ENCODE measurements around the gene KLF16. TPM values are rescaled to one million over a fixed set of nuclear protein-coding genes. Genes with fewer than 3 reads are reported as not detected.

KLF16 gene
- total RNA-seq, 2 experiments from 2014 or later = 21.5 to 21.8 TPM

GRCh38 chr19:1811472-1811894 lies 51.9 kb downstream of the KLF16 start:
- H3K36me3 Mint-ChIP-seq = no peaks in the 10 kb centered on the region
- H3K27ac Mint-ChIP-seq = peak overlapping the region; percentile 85
- H3K4me3 Mint-ChIP-seq = peak overlapping the region; percentile 97
- peaks cover 13% of the 10 kb centered on the region for H3K4me1 Mint-ChIP-seq
- H3K9me3 Mint-ChIP-seq = no peaks in the 10 kb centered on the region
- no peaks in the 10 kb centered on the region for H3K27me3 Mint-ChIP-seq
- DNase-seq (peak; percentile 53), ATAC-seq (ENCODE audit: low read depth) (no peak)
- POLR2A ChIA-PET = interaction anchor here (1.1 to 1.6 kb wide), 2 partner anchors 206 to 218 kb away, joined by 3 read pairs; partner anchors contain the start of gene UQCR11

DNA sequence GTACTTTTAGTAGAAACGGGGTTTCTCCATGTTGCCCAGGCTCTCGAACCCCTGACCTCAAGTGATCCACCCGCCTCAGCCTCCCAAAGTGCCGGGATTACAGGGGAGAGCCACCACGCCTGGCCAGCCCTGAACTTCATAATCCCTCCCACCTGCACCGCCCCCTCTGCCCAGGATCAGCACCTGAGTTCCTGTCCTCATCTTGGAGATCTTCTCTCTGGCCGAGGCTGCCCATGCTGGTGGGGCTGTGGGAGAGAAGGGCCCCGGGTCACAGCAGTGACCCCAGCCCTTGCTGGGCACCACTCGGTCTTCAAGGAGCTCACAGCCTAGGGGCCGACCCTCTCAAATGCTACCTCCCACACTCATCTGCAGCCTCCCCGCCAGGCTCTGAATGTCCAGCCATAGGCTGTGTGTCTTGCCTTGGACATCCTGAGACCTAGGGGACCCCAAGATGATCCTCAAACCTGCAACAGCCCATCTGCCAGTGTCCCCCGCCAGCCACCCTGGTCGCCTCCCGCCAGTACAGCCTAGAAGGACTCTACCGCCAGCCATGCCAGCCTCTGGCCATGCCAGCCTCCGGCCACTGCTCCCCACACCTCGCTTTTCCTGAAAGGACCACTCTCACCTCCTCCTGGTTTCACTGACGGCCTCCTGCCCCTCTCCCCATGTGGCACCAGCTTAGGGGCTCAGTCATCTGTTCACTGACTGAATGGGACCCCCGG lies 52.8 kb downstream of the KLF16 start:
- POLR2A ChIA-PET = interaction anchor here (0.6 to 1.6 kb wide), 3 partner anchors 205 to 265 kb away, joined by 3 to 5 read pairs (median 3); partner anchors contain the start of gene UQCR11
- Mint-ChIP-seq H3K4me3 (peak overlapping the region; percentile 35), H3K4me1 (peaks cover 13% of the 10 kb centered on the region), H3K27me3 (no peaks in the 10 kb centered on the region), H3K27ac (no peak overlapping the region), H3K9me3 (no peaks in the 10 kb centered on the region), H3K36me3 (no peaks in the 10 kb centered on the region)
- ATAC-seq (ENCODE audit: low read depth) (no peak), DNase-seq (no peak)

DNA sequence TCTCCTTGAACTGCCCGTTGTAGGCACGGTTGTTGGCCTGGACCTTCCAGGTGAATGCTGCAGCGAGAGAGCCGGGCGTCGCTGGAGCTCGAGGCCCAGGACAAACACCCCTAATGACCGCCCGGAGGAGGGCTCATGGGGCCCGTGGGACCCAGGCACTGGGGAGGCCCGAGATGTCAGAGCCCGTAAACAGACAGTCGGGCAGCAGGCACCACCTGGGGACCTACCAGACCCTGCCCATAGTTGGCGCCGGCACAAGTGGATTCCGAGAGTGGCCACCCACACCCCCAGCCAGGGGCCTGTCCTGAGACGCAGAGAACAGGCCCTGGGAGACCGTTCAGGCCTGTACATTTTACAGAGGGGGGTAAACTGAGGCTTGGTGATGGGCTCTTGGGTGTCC lies 53.7 kb downstream of the KLF16 start:
- Mint-ChIP-seq H3K36me3 (no peaks in the 10 kb centered on the region), H3K4me1 (peaks cover 11% of the 10 kb centered on the region), H3K27ac (no peak overlapping the region), H3K9me3 (no peaks in the 10 kb centered on the region), H3K27me3 (no peaks in the 10 kb centered on the region), H3K4me3 (no peak overlapping the region)
- DNase-seq (no peak), ATAC-seq (ENCODE audit: low read depth) (no peak)
- POLR2A ChIA-PET = no interaction called here

DNA sequence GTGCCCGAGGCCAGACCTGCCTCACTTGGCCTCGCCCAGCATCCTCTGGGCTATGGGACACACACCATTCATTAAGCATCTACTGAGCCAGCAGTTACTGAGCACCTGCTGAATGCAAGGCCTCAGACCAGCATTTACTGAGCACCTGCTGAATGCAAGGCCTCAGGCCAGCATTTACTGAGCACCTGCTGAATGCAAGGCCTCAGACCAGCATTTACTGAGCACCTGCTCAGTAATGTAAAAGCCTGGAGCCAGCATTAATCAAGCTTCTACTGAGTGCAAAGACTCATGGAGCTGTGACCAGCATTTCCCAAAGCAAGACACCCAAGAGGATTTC lies 55.0 kb downstream of the KLF16 start:
- POLR2A ChIA-PET = no interaction called here
- Mint-ChIP-seq H3K4me1 (peaks cover 10% of the 10 kb centered on the region), H3K4me3 (no peak overlapping the region), H3K27ac (no peak overlapping the region), H3K9me3 (no peaks in the 10 kb centered on the region), H3K36me3 (peaks cover 2% of the 10 kb centered on the region), H3K27me3 (no peaks in the 10 kb centered on the region)
- no peak for DNase-seq
- no peak for ATAC-seq (ENCODE audit: low read depth)

DNA sequence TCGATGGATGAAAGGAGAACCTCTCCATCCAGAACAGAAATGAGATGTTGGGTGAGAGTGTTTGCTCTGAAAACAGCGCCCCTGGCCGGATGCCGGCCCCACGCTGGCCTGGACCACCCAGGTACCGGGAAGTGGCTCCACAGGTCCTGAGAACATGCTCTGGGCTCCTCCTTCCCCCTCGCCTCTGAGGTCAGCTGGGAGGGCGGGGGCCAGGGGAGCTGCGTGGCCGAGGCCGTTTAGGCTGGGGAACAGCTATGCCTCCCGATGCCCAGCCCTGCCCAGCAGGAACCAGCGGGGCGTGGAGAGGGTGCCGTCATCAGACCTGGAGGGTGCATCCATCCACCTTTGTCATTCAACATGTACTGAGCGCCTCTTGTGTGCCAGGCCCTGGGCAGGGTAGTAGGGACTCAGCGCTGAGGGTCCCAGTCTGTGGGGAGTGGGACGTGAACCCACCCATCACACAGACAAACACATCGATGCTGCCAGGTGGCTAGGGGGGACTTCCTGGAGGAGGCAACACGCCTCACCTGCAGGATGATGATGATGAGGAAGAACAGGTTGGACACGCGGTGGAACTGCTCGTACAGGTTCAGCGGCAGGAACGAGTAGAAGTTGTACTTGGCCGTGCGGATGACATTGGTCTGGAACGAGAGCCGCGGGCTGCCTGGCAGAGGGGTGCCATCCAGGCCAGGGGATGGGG lies 55.5 kb downstream of the KLF16 start:
- no peak overlapping the region for H3K4me3 Mint-ChIP-seq
- no peak for ATAC-seq (ENCODE audit: low read depth)
- H3K9me3 Mint-ChIP-seq = no peaks in the 10 kb centered on the region
- H3K36me3 Mint-ChIP-seq = peaks cover 4% of the 10 kb centered on the region
- DNase-seq = no peak
- no peaks in the 10 kb centered on the region for H3K27me3 Mint-ChIP-seq
- H3K4me1 Mint-ChIP-seq = peaks cover 6% of the 10 kb centered on the region
- POLR2A ChIA-PET = no interaction called here
- H3K27ac Mint-ChIP-seq = no peak overlapping the region

DNA sequence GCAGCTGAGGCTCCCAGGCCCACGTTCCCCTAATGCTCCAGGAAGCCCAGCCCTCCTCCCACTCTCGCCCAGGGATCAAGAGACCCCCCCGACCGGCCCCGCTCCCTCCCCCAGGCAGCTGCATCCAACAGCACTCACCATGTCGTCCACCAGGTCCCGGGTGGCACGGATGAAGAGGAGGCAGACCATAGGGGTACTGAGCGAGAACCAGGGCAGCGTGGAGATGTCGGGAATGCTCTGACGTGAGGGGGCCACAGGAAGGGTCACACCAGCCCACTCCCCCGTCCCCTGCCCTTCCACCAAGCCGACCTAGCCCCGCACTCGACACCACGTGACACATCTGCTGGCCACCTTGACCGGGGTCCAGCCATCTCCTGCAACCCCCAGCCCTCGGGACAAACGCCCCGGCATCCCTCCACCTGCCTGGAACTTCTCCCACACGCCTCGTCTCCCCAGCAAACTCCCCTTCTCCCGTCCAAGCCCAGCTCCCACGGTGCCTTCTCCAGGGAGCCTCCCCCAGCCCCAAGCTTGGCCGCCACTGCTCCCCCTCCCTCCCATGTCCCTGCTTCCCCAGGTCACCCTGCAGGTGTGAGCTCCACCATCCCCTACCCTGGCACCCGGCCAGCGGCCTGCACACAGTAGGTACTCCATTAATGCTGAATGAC lies 56.2 kb downstream of the KLF16 start:
- Mint-ChIP-seq H3K27me3 (no peaks in the 10 kb centered on the region), H3K36me3 (peaks cover 5% of the 10 kb centered on the region), H3K27ac (no peak overlapping the region), H3K4me3 (no peak overlapping the region), H3K9me3 (no peaks in the 10 kb centered on the region), H3K4me1 (peaks cover 3% of the 10 kb centered on the region)
- POLR2A ChIA-PET = no interaction called here
- ATAC-seq (ENCODE audit: low read depth) (no peak), DNase-seq (no peak)

- no peak overlapping the region for H3K4me3 Mint-ChIP-seq
- H3K36me3 Mint-ChIP-seq = peaks cover 5% of the 10 kb centered on the region
- no peaks in the 10 kb centered on the region for H3K9me3 Mint-ChIP-seq
- no peaks in the 10 kb centered on the region for H3K27me3 Mint-ChIP-seq
- DNase-seq (no peak), ATAC-seq (ENCODE audit: low read depth) (no peak)
- POLR2A ChIA-PET = no interaction called here
- peaks cover 1% of the 10 kb centered on the region for H3K4me1 Mint-ChIP-seq
- H3K27ac Mint-ChIP-seq = no peak overlapping the region
Observed at GRCh38 chr19:1806184-1807029, 57.0 kb downstream of the KLF16 start.

DNA sequence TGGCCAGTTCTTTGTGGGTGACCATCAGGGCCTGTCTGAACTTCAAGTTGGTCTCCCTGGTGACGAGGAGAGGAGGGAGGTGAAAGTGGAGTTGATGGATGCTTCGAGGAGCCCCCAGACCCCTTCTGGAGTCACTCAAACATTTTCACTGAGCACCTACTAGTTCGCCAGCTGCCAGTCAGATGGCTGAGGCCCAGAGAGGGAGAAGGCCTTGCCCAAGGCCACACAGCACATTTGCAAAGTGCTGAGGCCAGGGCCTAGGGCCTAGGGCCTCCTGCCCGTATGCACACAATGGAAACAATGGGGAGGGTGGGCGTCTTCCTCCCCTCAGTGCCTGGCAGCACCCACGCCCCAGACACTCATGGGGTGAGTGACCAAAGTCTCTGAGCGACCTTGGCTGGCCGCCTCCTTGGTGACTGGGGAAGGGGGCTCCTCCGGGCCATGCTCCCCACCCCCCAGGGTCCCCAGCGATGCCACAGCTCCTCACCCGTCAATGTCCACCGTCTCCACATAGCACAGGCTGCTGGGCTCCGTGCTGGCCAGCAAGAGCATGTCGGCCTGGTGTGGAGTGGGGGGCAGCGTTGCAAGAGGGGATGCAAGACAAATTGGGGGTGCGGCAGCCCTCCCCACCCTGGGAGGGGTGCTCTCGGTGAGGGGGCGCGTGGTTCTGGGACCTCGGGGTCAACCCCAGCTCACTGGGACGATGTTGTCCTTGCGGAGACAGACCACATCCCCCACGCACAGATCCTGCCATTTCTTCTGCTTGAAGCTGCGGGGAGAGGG lies 57.8 kb downstream of the KLF16 start:
- H3K9me3 Mint-ChIP-seq = no peaks in the 10 kb centered on the region
- POLR2A ChIA-PET = no interaction called here
- H3K27me3 Mint-ChIP-seq = no peaks in the 10 kb centered on the region
- H3K4me1 Mint-ChIP-seq = no peaks in the 10 kb centered on the region
- H3K27ac Mint-ChIP-seq = no peak overlapping the region
- no peak for ATAC-seq (ENCODE audit: low read depth)
- peaks cover 5% of the 10 kb centered on the region for H3K36me3 Mint-ChIP-seq
- no peak overlapping the region for H3K4me3 Mint-ChIP-seq
- no peak for DNase-seq

- Mint-ChIP-seq H3K9me3 (no peaks in the 10 kb centered on the region), H3K4me3 (no peak overlapping the region), H3K27me3 (no peaks in the 10 kb centered on the region), H3K36me3 (peaks cover 9% of the 10 kb centered on the region), H3K27ac (no peak overlapping the region), H3K4me1 (no peaks in the 10 kb centered on the region)
- POLR2A ChIA-PET = no interaction called here
- ATAC-seq (ENCODE audit: low read depth) = no peak
- DNase-seq = no peak
Observed at GRCh38 chr19:1804858-1805257, 58.5 kb downstream of the KLF16 start.

Small RNA genes within 50 kb of the gene (microRNA-seq; reads per million reads assigned to microRNA genes)
- 2.8 reads per million for gene MIR1909

Other genes starting within 250 kb of the KLF16 start
- gene TCF3, start 211.0 kb downstream of the KLF16 start, total RNA-seq = 100 to 1,000 TPM; 102 to 109 TPM
- gene ONECUT3, start 110.1 kb downstream of the KLF16 start, total RNA-seq = not detected
- 10 to 100 TPM; 17.0 to 18.6 TPM for gene ATP8B3, start 51.3 kb downstream of the KLF16 start, total RNA-seq
- gene REXO1, start 15.1 kb downstream of the KLF16 start, total RNA-seq = 10 to 100 TPM; 57.9 to 60.4 TPM
- 100 to 1,000 TPM; 185 to 194 TPM for gene ABHD17A, start 21.9 kb upstream of the KLF16 start, total RNA-seq
- gene ADAT3, start 41.8 kb upstream of the KLF16 start, total RNA-seq = 1 to 10 TPM; 7.6 to 9.3 TPM
- 10 to 100 TPM; 35.1 to 35.2 TPM for gene SCAMP4, start 41.8 kb upstream of the KLF16 start, total RNA-seq
- gene CSNK1G2, start 77.6 kb upstream of the KLF16 start, total RNA-seq = 100 to 1,000 TPM; 127 to 134 TPM
- gene BTBD2, start 152.1 kb upstream of the KLF16 start, total RNA-seq = 10 to 100 TPM; 55.0 to 61.4 TPM
- 100 to 1,000 TPM; 319 to 341 TPM for gene MKNK2, start 187.7 kb upstream of the KLF16 start, total RNA-seq
- 100 to 1,000 TPM; 190 to 200 TPM for gene MOB3A, start 232.7 kb upstream of the KLF16 start, total RNA-seq
- gene IZUMO4, start 233.3 kb upstream of the KLF16 start, total RNA-seq = 10 to 100 TPM; 16.0 to 17.7 TPM

Data from activated naive CD8-positive, alpha-beta T cell treated with anti-CD3 and anti-CD28 coated beads, Interleukin-2, amount 10 ng/mL, durations not matched to agents 7 days and 5 days (primary cell).